Gastrocnemius medialis (tissue), 4 donors: ENCODE data around the gene UBE2L3. TPM values are rescaled to one million over a fixed set of nuclear protein-coding genes. Genes with fewer than 3 reads are reported as not detected.

Source experiments
- ATAC-seq, 2 donors: fragments of 150-250 bp; one replicate each; pipeline ENCODE4 v1.9.1; 2016
- DNase-seq, 2 donors: peaks; one replicate each; pipeline ENCODE4 v3.0.0-alpha.2; 2019
- H3K27ac ChIP-seq, 4 donors: fragments of 200-600 bp; sonication (generic); 1 replicate in 1 of 4; 2 replicates in 3 of 4; pipeline ENCODE4 v1.5.1; 2016 to 2018; ENCODE audit warnings: mild to moderate bottlenecking in 2 of 4, moderate library complexity in 1 of 4
- H3K27me3 ChIP-seq, 3 donors: fragments of 200-600 bp; sonication (generic) in 2 of 3; 1 replicate in 1 of 3; 2 replicates in 2 of 3; pipeline versions ENCODE4 v1.5.1 to v1.6.0; 2016 to 2019; ENCODE audit warnings: mild to moderate bottlenecking in 1 of 3, moderate library complexity in 1 of 3
- H3K36me3 ChIP-seq, 2 donors: fragments of 200-600 bp; sonication (generic) in 1 of 2; one replicate each; pipeline ENCODE4 v1.5.1; 2017 to 2018
- H3K4me1 ChIP-seq, 2 donors: fragments of 200-600 bp; sonication (generic) in 1 of 2; one replicate each; pipeline ENCODE4 v1.5.1; 2016 to 2017; ENCODE audit warnings: mild to moderate bottlenecking in 2 of 2
- H3K4me3 ChIP-seq, 4 donors: fragments of 200-600 bp; sonication (generic) in 3 of 4; 1 replicate in 1 of 4; 2 replicates in 3 of 4; pipeline ENCODE4 v1.5.1; 2016 to 2019; ENCODE audit warnings: mild to moderate bottlenecking in 2 of 4
- H3K9me3 ChIP-seq, 3 donors: fragments of 200-600 bp; sonication (generic) in 2 of 3; 1 replicate in 1 of 3; 2 replicates in 2 of 3; pipeline ENCODE4 v1.5.1; 2016 to 2019
- POLR2A ChIP-seq, 2 donors: fragments of 450-650 bp; IDR thresholded peaks; one replicate each; pipeline ENCODE4 v1.6.1; 2017; ENCODE audit warnings: antibody characterized with exemption in 2 of 2, mild to moderate bottlenecking in 2 of 2, moderate library complexity in 2 of 2
- in situ Hi-C, 4 donors: fragments of 200-750 bp; cut with MboI; loops; one replicate each; pipeline versions ENCODE4 v1.15.0 to v1.8.0; 2017; ENCODE audit warnings: low sequenced_read_pairs in 4 of 4
- intact Hi-C: fragments of 100-400 bp; cut with DNase I; formaldehyde crosslinking; loops from one replicate; pipeline ENCODE4 v1.15.1; 2023; ENCODE audit warnings: low total_unique reads
- total RNA-seq, 4 donors: library from RNA; depleted of rRNA; stranded (reverse); fragments of >200 nt; gene quantifications; one replicate each; pipeline versions ENCODE4 v1.1.0 to v1.2.3, GENCODE V29; 2016
- TF ChIP-seq, protein P1 (sequence below), 5 experiments: fragments of 450-650 bp in 3 of 5; fragments of 200-600 bp in 2 of 5; sonication (generic) in 2 of 5; IDR thresholded peaks in 4 of 5; conservative IDR thresholded peaks in 1 of 5; 1 replicate in 4 of 5; 2 replicates in 1 of 5; pipeline ENCODE4 v1.5.1; 2016 to 2019; ENCODE audit warnings: antibody characterized with exemption in 5 of 5, mild to moderate bottlenecking in 3 of 5, moderate library complexity in 3 of 5

Gene UBE2L3
- total RNA-seq, 4 donors from 2014 or later, result 61.5 to 88.7 (median 70.5) TPM

DNA sequence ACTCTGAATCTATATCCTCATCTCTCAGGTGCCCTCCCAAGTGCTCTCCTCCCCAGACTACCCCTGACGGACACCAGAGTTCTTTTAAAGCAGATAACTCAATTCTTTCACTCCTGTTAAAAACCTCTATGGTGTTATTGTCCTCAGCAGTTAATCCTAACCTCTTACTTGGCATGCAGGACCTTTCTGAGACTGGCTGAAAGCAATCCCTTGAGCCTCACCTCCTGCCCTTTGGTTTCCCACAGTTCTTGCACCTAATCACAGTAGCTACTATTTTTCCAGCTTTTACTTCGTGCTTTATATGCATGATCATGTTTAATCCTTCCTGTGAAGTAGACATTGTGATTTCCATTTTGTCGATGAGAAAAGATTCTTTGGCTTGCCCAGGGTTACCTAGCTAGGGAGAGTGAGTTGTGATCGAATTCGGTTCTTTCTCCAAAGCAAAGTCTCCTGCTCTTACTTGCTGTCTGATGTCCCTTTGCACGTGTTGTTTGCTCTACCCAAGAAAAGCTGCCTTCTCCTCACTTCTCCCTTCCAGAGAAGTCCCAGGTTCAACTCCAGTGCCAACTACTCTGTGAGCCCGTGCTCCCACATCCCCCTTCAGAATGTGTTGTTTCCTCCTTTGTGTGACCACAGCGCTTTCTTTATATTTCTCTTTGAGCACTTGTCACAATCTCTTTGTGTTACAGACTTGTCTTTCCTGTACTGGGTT lies 2.1 kb downstream of the UBE2L3 start:
- no peak for DNase-seq
- no peaks in the 10 kb centered on the region for H3K27me3 ChIP-seq
- no peaks in the 10 kb centered on the region for H3K36me3 ChIP-seq
- no peaks in the 10 kb centered on the region for H3K9me3 ChIP-seq
- ATAC-seq, result no peak
- peaks cover 48 to 58% of the 10 kb centered on the region in 2 donors for H3K4me1 ChIP-seq
- H3K4me3 ChIP-seq, result peak overlapping the region in 2 of 4 donors; percentile 70 to 80
- intact Hi-C loops, result no loop called here
- TF ChIP-seq, protein P1, sequence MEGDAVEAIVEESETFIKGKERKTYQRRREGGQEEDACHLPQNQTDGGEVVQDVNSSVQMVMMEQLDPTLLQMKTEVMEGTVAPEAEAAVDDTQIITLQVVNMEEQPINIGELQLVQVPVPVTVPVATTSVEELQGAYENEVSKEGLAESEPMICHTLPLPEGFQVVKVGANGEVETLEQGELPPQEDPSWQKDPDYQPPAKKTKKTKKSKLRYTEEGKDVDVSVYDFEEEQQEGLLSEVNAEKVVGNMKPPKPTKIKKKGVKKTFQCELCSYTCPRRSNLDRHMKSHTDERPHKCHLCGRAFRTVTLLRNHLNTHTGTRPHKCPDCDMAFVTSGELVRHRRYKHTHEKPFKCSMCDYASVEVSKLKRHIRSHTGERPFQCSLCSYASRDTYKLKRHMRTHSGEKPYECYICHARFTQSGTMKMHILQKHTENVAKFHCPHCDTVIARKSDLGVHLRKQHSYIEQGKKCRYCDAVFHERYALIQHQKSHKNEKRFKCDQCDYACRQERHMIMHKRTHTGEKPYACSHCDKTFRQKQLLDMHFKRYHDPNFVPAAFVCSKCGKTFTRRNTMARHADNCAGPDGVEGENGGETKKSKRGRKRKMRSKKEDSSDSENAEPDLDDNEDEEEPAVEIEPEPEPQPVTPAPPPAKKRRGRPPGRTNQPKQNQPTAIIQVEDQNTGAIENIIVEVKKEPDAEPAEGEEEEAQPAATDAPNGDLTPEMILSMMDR (IDR thresholded peaks at IDR 0.05 in 4 of 5, conservative IDR thresholded peaks at IDR 0.05 in 1 of 5), result no peak
- TF ChIP-seq POLR2A (IDR thresholded peaks at IDR 0.05), result no peak
- in situ Hi-C loops, result no loop called here
- H3K27ac ChIP-seq, result peak overlapping the region in 3 of 4 donors; percentile 26 to 87 (median 82)

DNA sequence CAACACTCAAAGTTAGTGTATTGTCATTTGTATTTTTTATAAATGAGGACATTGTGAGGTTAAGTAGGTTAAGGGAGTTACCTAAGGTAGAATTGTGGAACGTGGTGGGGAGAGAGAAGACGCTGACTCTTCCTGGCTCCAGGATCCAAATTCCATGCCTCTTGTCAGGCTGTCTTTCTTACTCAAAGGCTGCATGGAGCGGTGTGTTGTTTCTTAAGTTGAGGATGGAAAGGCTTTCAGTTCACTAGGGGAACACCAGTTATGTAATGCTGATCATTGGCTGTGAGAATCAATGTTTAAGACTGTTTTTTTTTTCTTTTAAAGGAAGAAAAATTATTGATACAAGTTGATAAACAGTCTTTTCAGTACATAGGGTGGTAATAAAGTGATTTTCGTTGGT lies 2.9 kb downstream of the UBE2L3 start:
- peaks cover 51 to 61% of the 10 kb centered on the region in 2 donors for H3K4me1 ChIP-seq
- ATAC-seq (no peak), DNase-seq (no peak)
- H3K27ac ChIP-seq, result no peak overlapping the region
- no peak for TF ChIP-seq POLR2A (IDR thresholded peaks at IDR 0.05)
- TF ChIP-seq, protein P1 (IDR thresholded peaks at IDR 0.05 in 4 of 5, conservative IDR thresholded peaks at IDR 0.05 in 1 of 5), result no peak
- no peaks in the 10 kb centered on the region for H3K9me3 ChIP-seq
- no peaks in the 10 kb centered on the region for H3K27me3 ChIP-seq
- in situ Hi-C loops (no loop called here), intact Hi-C loops (no loop called here)
- no peaks in the 10 kb centered on the region for H3K36me3 ChIP-seq
- H3K4me3 ChIP-seq, result no peak overlapping the region

DNA sequence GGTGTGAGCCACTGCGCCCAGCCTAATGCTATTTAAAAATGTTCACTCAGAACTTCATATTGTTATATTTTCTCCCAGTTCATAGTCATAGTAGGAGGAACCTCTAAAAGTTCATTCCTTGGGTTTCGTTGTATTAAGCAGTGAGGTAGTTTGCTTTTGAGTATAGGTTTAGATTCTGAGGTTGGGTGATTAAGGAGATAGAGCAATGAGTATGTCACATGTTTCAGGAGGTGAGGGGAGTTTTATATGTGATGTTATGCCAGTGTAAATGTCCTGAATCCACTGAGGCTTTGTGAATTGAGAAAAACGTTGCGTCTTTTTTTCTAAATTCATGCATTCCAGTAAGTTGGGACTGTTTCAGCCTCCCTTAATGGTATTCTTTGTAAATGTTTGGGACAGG lies 4.2 kb downstream of the UBE2L3 start:
- intact Hi-C loops (no loop called here), in situ Hi-C loops (no loop called here)
- Histone ChIP-seq H3K9me3 (no peaks in the 10 kb centered on the region), H3K4me3 (no peak overlapping the region), H3K36me3 (no peaks in the 10 kb centered on the region), H3K4me1 (peaks cover 51 to 61% of the 10 kb centered on the region in 2 donors), H3K27ac (no peak overlapping the region), H3K27me3 (no peaks in the 10 kb centered on the region)
- TF ChIP-seq, protein P1 (IDR thresholded peaks at IDR 0.05 in 4 of 5, conservative IDR thresholded peaks at IDR 0.05 in 1 of 5), result no peak
- TF ChIP-seq POLR2A (IDR thresholded peaks at IDR 0.05), result no peak
- no peak for ATAC-seq
- DNase-seq, result no peak

DNA sequence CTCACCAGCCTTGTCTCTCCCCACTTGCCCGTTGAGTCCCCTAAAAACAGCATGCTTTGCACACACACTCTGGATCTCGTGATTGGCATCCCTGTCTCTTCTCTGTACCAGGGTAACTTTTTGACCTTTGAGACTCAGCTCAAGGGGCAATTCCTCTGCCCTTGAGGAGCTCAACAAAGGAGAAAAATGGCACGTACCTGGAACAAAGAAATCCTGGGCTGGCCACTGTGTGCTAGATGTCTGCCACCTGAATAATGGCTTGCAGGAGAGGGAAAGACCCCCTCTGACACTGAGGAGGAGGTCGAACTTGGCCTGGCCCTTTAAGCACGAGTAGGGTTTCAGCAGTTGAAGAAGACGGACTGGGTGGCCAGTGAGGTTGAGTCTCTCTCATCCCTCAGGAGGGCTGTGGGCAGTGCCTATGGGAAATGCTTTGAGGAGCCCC lies 5.8 kb downstream of the UBE2L3 start:
- ATAC-seq, result no peak
- Histone ChIP-seq H3K4me3 (no peak overlapping the region), H3K9me3 (no peaks in the 10 kb centered on the region), H3K27me3 (no peaks in the 10 kb centered on the region), H3K36me3 (no peaks in the 10 kb centered on the region), H3K27ac (no peak overlapping the region), H3K4me1 (peaks cover 52 to 66% of the 10 kb centered on the region in 2 donors)
- in situ Hi-C loops (no loop called here), intact Hi-C loops (no loop called here)
- no peak for TF ChIP-seq POLR2A (IDR thresholded peaks at IDR 0.05)
- TF ChIP-seq, protein P1 (IDR thresholded peaks at IDR 0.05 in 4 of 5, conservative IDR thresholded peaks at IDR 0.05 in 1 of 5), result no peak
- DNase-seq, result no peak
